Measurements from ENCODE around the gene WDTC1. TPM values are rescaled to one million over a fixed set of nuclear protein-coding genes. Genes with fewer than 3 reads are reported as not detected.
A peak's percentile ranks its signal among the peaks of the same experiment; 100 is the strongest.

WDTC1 gene
- total RNA-seq, 6 experiments from 2014 or later: 26.2 to 30.3 (median 28.0) TPM

GRCh38 chr1:27357281-27358037 lies 123.0 kb downstream of the WDTC1 start:
- H3K27me3 Mint-ChIP-seq (ENCODE audit: insufficient read depth): no peaks in the 10 kb centered on the region; the same call in 1 of the 2 replicates
- no peaks in the 10 kb centered on the region for H3K9me3 Mint-ChIP-seq
- H3K36me3 Mint-ChIP-seq (ENCODE audit: low read depth): peaks cover 28% of the 10 kb centered on the region
- no peak for DNase-seq
- no peaks in the 10 kb centered on the region for H3K4me1 Mint-ChIP-seq (ENCODE audit: low read depth)
- no peak overlapping the region for H3K4me3 Mint-ChIP-seq
- H3K27ac Mint-ChIP-seq: no peak overlapping the region
- peak; percentile 99 for TF ChIP-seq CTCF (IDR thresholded peaks at IDR 0.05)

Other genes with a start within 250 kb of the WDTC1 start
- 100 to 1,000 TPM; 203 to 241 (median 217) TPM for gene TRNP1, start 240.9 kb upstream of the WDTC1 start, total RNA-seq (2021; fragmentation: NEBNext Ultra II Directional; extraction: Animal tissue kit (Norgen Biotek cat#: 25700))
- gene TENT5B, start 221.8 kb upstream of the WDTC1 start, total RNA-seq (2021; fragmentation: NEBNext Ultra II Directional; extraction: Animal tissue kit (Norgen Biotek cat#: 25700)): 1 to 10 TPM; 3.1 to 5.5 (median 3.6) TPM
- gene SLC9A1, start 79.5 kb upstream of the WDTC1 start, total RNA-seq (2021; fragmentation: NEBNext Ultra II Directional; extraction: Animal tissue kit (Norgen Biotek cat#: 25700)): 10 to 100 TPM; 37.1 to 51.0 (median 44.7) TPM
- 10 to 100 TPM; 41.3 to 54.6 (median 46.1) TPM for gene TMEM222, start 87.5 kb downstream of the WDTC1 start, total RNA-seq (2021; fragmentation: NEBNext Ultra II Directional; extraction: Animal tissue kit (Norgen Biotek cat#: 25700))
- gene SYTL1, start 107.4 kb downstream of the WDTC1 start, total RNA-seq (2021; fragmentation: NEBNext Ultra II Directional; extraction: Animal tissue kit (Norgen Biotek cat#: 25700)): under 1 TPM in 2 of 6 experiments, not detected in 4; 0.08 to 0.45 TPM
- 10 to 100 TPM; 22.6 to 30.8 (median 27.7) TPM for gene MAP3K6, start 132.3 kb downstream of the WDTC1 start, total RNA-seq (2021; fragmentation: NEBNext Ultra II Directional; extraction: Animal tissue kit (Norgen Biotek cat#: 25700))
- gene FCN3, start 140.2 kb downstream of the WDTC1 start, total RNA-seq (2021; fragmentation: NEBNext Ultra II Directional; extraction: Animal tissue kit (Norgen Biotek cat#: 25700)): not detected
- not detected for gene CD164L2, start 148.7 kb downstream of the WDTC1 start, total RNA-seq (2021; fragmentation: NEBNext Ultra II Directional; extraction: Animal tissue kit (Norgen Biotek cat#: 25700))
- gene GPR3, start 158.0 kb downstream of the WDTC1 start, total RNA-seq (2021; fragmentation: NEBNext Ultra II Directional; extraction: Animal tissue kit (Norgen Biotek cat#: 25700)): 1 to 10 TPM; 2.3 to 3.3 (median 2.9) TPM